Endodermal cell (in vitro differentiated cells): ENCODE results near the gene RNU6-9. TPM values are rescaled to one million over a fixed set of nuclear protein-coding genes. Genes with fewer than 3 reads are reported as not detected.
A peak's percentile ranks its signal among the peaks of the same experiment; 100 is the strongest.

Experiments used
- DNase-seq: peaks from one replicate; pipeline ENCODE4 v3.0.0-alpha.2; 2017
- H3K27ac ChIP-seq: 2 replicates; pipeline ENCODE4 v1.5.1; 2013; ENCODE audit warnings: mild to moderate bottlenecking, low read depth, low read length, moderate library complexity
- H3K27me3 ChIP-seq: 2 replicates; pipeline ENCODE4 v1.6.1; 2013; ENCODE audit warnings: mild to moderate bottlenecking, low read length, moderate library complexity; ENCODE audit not compliant: insufficient read depth, control insufficient read depth, poor library complexity, severe bottlenecking
- H3K36me3 ChIP-seq: 2 replicates; pipeline ENCODE4 v1.7.0; 2013; ENCODE audit warnings: mild to moderate bottlenecking, low read length, moderate library complexity; ENCODE audit not compliant: control insufficient read depth, insufficient read depth
- H3K4me1 ChIP-seq: one replicate; pipeline ENCODE4 v1.7.0; 2013; ENCODE audit warnings: low read length; ENCODE audit not compliant: control insufficient read depth, insufficient read depth
- H3K4me3 ChIP-seq: 2 replicates; pipeline ENCODE4 v1.5.1; 2013; ENCODE audit warnings: mild to moderate bottlenecking, low read length, moderate library complexity
- H3K9ac ChIP-seq: 2 replicates; pipeline ENCODE4 v1.6.1; 2013; ENCODE audit warnings: mild to moderate bottlenecking, low read length, moderate library complexity; ENCODE audit not compliant: poor library complexity, severe bottlenecking; ENCODE audit errors: extremely low read depth
- H3K9me3 ChIP-seq: 2 replicates; pipeline ENCODE4 v1.6.1; 2013; ENCODE audit warnings: mild to moderate bottlenecking, low read length, moderate library complexity; ENCODE audit not compliant: control insufficient read depth
- H3K27ac Mint-ChIP-seq: 2 replicates; pipeline ENCODE4 v1.8.0; 2020; ENCODE audit warnings: mixed read lengths
- H3K27me3 Mint-ChIP-seq: 2 replicates; pipeline ENCODE4 v1.8.0; 2021; ENCODE audit warnings: mild to moderate bottlenecking, mixed read lengths; ENCODE audit not compliant: insufficient read depth
- H3K36me3 Mint-ChIP-seq: 2 replicates; pipeline ENCODE4 v1.8.0; 2020; ENCODE audit warnings: low read depth, mixed read lengths
- H3K4me1 Mint-ChIP-seq: 2 replicates; pipeline ENCODE4 v1.8.0; 2020; ENCODE audit warnings: mixed read lengths
- H3K4me3 Mint-ChIP-seq: 2 replicates; pipeline ENCODE4 v1.8.0; 2020; ENCODE audit warnings: mild to moderate bottlenecking, moderate library complexity, mixed read lengths
- H3K9me3 Mint-ChIP-seq: 2 replicates; pipeline ENCODE4 v1.8.0; 2020; ENCODE audit warnings: mild to moderate bottlenecking, mixed read lengths
- WGBS, 2 experiments: methylation state at CpG; one replicate each; pipeline versions ENCODE4 v1.1.5 to v1.1.7; 2013; ENCODE audit warnings: missing lambda C conversion rate in 2 of 2, mixed read lengths in 1 of 2; ENCODE audit not compliant: insufficient coverage in 1 of 2, insufficient read length in 1 of 2; 5-methylcytosine and 5-hydroxymethylcytosine counted together
- total RNA-seq, 2 donors: library from RNA; stranded (reverse); fragmentation: NEBNext Ultra II Directional in 1 of 2; extraction: Animal tissue kit (Norgen Biotek cat#: 25700) in 1 of 2; gene quantifications; 2 replicates in 1 of 2; 3 replicates in 1 of 2; pipeline ENCODE4 v1.2.1, GENCODE V29; 2021
- TF ChIP-seq, protein P1 (sequence below): fragments of 200-600 bp; sonication (generic); conservative IDR thresholded peaks from 2 replicates; pipeline ENCODE4 v1.5.0; 2021; ENCODE audit warnings: antibody characterized with exemption, mild to moderate bottlenecking

RNU6-9 gene
- total RNA-seq, 2 donors from 2014 or later, result not detected

DNA sequence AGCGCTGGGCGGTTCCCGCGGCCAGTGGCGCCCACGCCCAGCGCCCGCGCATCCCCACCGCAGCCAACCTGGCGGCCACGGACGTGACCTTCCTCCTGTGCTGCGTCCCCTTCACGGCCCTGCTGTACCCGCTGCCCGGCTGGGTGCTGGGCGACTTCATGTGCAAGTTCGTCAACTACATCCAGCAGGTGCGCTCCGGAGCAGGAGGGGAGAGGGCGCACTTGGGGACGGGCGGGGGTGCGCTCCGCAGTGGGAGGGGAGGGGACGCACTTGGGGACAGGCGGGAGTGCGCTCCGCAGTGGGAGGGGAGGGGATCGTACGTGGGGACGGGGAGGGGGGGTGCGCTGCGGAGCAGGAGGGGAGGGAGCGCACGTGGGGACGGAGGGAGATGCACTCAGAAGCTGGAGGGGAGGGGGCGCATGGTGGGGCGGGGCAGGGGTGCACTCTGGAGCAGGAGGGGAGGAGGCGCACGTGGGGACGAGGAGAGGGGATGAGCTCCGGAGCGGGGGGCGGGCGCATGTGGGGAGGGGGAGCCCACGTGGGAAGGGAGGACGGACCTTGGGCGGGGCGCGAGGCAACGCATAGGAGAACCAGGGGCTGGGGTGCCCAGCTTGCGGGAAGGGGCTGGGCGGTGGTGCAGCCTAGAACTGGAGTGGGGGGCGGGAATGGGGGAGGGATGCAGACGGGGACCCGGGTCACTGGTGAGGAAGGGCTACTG lies 25.4 kb downstream of the RNU6-9 start:
- Histone ChIP-seq H3K27me3 (peaks cover 60% of the 10 kb centered on the region), H3K9ac (no peak overlapping the region), H3K4me3 (no peak overlapping the region), H3K9me3 (no peaks in the 10 kb centered on the region), H3K27ac (no peak overlapping the region), H3K4me1 (peaks cover 3% of the 10 kb centered on the region), H3K36me3 (no peaks in the 10 kb centered on the region)
- DNase-seq, result peak; percentile 75
- Mint-ChIP-seq H3K9me3 (no peaks in the 10 kb centered on the region), H3K27ac (no peak overlapping the region), H3K4me3 (no peak overlapping the region), H3K27me3 (peaks cover 75% of the 10 kb centered on the region), H3K4me1 (peaks cover 2% of the 10 kb centered on the region), H3K36me3 (no peaks in the 10 kb centered on the region)
- TF ChIP-seq, protein P1, sequence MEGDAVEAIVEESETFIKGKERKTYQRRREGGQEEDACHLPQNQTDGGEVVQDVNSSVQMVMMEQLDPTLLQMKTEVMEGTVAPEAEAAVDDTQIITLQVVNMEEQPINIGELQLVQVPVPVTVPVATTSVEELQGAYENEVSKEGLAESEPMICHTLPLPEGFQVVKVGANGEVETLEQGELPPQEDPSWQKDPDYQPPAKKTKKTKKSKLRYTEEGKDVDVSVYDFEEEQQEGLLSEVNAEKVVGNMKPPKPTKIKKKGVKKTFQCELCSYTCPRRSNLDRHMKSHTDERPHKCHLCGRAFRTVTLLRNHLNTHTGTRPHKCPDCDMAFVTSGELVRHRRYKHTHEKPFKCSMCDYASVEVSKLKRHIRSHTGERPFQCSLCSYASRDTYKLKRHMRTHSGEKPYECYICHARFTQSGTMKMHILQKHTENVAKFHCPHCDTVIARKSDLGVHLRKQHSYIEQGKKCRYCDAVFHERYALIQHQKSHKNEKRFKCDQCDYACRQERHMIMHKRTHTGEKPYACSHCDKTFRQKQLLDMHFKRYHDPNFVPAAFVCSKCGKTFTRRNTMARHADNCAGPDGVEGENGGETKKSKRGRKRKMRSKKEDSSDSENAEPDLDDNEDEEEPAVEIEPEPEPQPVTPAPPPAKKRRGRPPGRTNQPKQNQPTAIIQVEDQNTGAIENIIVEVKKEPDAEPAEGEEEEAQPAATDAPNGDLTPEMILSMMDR, result no peak
- WGBS, 2 experiments, result 2 to 4% methylated on average over 9 to 48 of the region's 58 CpGs

DNA sequence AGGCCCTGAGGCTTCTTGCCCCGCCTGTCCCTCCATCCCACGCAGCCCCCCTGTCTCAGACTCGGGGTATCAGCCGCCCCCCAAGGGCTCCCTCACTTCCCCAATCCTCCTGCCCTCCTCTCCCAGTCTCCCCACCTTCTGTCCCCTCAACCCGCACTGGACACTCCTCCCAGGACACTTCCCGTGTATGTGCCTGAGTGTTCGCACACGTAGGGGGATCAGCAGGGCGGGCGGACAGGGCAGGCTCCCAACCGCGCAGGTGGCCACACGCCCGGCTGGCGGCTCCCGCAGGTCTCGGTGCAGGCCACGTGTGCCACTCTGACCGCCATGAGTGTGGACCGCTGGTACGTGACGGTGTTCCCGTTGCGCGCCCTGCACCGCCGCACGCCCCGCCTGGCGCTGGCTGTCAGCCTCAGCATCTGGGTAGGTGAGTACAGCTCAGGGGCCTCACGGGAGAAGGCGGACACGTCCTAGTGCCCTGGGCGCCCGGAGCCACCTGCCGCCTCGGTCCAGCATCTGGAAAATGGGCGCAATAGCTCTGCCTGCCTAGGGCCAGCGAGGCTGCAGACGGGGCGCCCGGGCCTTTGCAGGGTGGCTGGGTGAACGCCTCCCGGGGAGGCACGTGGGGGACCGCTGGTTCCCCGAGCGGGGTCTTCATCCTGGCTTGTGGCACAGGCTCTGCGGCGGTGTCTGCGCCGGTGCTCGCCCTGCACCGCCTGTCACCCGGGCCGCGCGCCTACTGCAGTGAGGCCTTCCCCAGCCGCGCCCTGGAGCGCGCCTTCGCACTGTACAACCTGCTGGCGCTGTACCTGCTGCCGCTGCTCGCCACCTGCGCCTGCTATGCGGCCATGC lies 26.1 kb downstream of the RNU6-9 start:
- 7 to 8% methylated on average over 32 to 68 of the region's 68 CpGs for WGBS, 2 experiments
- Histone ChIP-seq H3K4me3 (no peak overlapping the region), H3K9me3 (no peaks in the 10 kb centered on the region), H3K9ac (no peak overlapping the region), H3K36me3 (no peaks in the 10 kb centered on the region), H3K27me3 (peaks cover 60% of the 10 kb centered on the region), H3K27ac (no peak overlapping the region), H3K4me1 (peaks cover 3% of the 10 kb centered on the region)
- peak; percentile 74 for DNase-seq
- no peaks in the 10 kb centered on the region for H3K9me3 Mint-ChIP-seq
- peaks cover 2% of the 10 kb centered on the region for H3K4me1 Mint-ChIP-seq
- TF ChIP-seq, protein P1, result no peak
- no peak overlapping the region for H3K27ac Mint-ChIP-seq
- peaks cover 70% of the 10 kb centered on the region for H3K27me3 Mint-ChIP-seq
- no peaks in the 10 kb centered on the region for H3K36me3 Mint-ChIP-seq
- H3K4me3 Mint-ChIP-seq, result no peak overlapping the region

DNA sequence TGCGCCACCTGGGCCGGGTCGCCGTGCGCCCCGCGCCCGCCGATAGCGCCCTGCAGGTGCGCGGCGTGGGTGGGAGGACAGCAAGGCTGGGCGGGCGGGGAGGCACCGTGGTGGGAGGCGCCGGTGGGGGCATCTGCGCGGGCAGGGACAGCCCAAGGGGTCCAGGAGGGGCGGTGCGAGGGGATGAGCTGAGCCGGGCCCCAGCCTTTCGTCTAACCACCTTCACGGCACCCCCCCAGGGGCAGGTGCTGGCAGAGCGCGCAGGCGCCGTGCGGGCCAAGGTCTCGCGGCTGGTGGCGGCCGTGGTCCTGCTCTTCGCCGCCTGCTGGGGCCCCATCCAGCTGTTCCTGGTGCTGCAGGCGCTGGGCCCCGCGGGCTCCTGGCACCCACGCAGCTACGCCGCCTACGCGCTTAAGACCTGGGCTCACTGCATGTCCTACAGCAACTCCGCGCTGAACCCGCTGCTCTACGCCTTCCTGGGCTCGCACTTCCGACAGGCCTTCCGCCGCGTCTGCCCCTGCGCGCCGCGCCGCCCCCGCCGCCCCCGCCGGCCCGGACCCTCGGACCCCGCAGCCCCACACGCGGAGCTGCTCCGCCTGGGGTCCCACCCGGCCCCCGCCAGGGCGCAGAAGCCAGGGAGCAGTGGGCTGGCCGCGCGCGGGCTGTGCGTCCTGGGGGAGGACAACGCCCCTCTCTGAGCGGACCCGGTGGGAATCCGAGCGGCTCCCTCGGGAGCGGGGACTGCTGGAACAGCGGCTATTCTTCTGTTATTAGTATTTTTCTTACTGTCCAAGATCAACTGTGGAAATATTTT lies 27.0 kb downstream of the RNU6-9 start:
- TF ChIP-seq, protein P1, result no peak
- Mint-ChIP-seq H3K9me3 (no peaks in the 10 kb centered on the region), H3K27ac (no peak overlapping the region), H3K36me3 (no peaks in the 10 kb centered on the region), H3K4me3 (peak overlapping the region; percentile 28), H3K27me3 (peaks cover 62% of the 10 kb centered on the region), H3K4me1 (peaks cover 2% of the 10 kb centered on the region)
- Histone ChIP-seq H3K9ac (no peak overlapping the region), H3K9me3 (no peaks in the 10 kb centered on the region), H3K4me1 (peaks cover 3% of the 10 kb centered on the region), H3K4me3 (no peak overlapping the region), H3K27ac (no peak overlapping the region), H3K27me3 (peaks cover 55% of the 10 kb centered on the region), H3K36me3 (no peaks in the 10 kb centered on the region)
- peak; percentile 75 for DNase-seq
- 4 to 6% methylated on average over 37 to 84 of the region's 84 CpGs for WGBS, 2 experiments
